ENCODE results near the gene ASXL1. TPM values are rescaled to one million over a fixed set of nuclear protein-coding genes. Genes with fewer than 3 reads are reported as not detected.
A peak's percentile ranks its signal among the peaks of the same experiment; 100 is the strongest.

ASXL1 gene
- polyA plus RNA-seq, 10 donors = 28.7 to 48.9 (median 38.0) TPM

DNA sequence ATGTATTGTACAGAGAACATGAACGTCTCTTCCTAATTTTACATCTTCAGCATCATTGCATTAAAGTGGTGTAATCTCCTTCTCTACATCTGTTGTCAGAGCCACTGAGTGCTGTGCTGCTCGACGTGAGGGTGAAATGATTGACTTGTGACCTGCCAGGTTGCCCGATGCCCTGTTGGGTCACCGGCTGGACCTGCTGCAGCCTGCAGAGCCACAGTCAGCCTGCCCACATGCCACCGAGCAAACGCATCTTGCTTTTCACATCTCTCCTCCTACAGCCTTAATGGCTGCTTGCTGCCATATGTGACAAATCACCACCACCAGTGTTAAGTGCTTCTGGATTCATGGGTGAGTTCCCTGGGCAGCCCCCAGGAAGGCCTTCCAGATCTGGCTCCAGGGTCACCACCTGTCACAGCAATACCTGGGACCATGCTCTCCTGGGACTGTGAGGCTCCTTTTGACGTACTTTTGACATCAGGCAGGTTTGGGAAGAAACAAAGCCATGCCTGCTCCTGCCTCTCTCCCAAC lies 80.3 kb downstream of the ASXL1 start:
- DNase-seq = no peak

DNA sequence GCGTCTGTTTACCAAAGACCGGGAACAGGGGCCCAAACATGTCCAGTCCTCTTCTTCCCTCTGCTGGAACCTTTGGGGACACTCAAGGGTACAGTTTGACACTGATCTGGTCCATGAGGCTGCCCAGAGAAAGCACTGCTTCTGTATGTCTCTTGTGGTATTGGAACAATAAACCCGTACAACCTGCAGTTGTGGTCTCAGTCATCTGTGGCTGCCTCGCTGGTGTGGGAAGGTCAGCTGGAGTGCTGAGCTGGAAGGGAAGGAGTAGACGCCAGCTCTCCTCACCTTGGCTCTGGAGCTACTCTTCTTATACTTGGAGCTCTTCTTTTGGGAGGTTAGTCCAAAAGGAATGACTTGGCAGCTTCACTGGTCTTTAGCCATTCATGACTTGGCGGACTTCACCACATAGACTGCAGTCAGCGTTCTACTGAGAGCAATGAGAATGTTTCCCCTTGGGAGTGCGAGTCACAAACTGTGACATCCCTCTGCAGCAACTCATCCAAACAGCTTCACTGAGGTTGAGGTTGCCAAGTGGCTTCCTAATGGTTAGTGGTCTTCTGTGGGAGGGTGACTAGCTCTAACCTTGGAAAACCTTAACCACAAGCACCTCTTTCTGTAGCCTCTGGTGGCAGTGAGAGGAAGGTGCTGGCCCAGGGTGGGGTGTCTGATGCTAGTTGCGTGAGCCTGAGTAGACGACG lies 81.2 kb downstream of the ASXL1 start:
- peak in 1 of 3 donors; percentile 84 for DNase-seq

DNA sequence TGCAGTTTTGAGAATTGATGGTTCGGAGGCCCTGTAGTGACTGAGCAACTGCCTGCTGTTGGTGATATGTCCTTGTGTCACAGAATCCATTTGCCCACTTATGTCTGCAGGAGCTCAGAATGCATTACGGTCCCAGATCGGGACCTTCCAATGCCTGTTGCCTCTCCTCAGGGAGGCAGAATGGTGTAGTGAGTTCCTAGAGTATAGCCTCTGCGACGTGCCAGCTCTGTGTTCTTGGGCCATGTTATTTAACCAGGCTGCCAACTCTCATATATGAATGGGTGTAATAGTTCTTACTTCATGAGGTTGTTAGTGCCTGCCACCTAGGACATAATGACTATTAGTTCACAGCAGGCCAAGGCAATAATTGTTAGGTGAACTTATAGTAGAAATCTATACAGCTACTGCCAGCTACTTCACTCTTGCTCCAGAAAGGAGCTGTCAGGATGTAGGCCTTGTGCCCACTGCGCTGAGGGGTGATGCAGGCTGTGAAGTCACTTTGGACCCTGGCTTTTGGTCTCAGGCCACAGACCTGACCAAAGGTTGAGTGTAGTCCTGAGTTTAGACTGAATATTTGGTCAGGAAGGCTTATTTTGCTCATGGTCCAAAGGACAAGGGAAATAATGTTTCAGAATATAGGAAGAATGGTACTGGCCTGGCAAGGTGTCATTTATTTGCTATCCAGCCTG lies 82.1 kb downstream of the ASXL1 start:
- DNase-seq = no peak

DNA sequence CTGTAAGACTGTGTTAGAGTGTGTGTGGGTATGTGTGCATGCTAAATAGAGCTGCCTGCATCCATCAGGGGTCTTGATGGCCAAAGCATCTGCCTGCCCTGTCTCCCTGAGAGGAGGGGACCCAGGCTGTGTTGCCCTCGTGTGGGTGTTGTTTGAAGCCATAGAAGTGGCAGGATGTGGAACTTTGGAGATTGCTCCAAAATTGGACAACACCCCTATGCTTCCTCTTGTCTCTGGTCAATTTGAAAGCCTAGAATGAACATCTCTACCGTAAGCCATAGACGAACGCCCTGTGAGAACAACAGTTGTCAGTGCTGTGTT lies 82.6 kb downstream of the ASXL1 start:
- no peak for DNase-seq

DNA sequence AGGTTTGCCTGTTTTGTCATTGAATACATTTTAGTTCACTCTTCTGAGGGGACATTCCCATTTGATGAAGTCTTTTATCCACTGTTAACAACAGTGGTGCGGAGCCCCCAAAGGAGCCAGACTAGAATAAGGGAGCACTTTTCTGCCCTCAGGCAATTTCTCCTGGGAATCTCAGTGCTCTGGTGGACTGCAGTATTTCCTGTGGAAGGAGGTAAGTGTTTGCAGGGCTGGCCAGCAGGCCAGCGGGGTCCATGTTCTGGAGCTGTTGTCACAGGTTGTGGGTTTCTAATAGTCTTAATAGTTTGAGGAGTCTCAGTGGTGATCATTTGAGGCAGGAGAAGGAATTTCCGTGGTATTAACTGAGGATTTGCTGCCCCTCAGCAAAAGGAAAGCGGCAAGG lies 83.5 kb downstream of the ASXL1 start:
- no peak for DNase-seq

DNA sequence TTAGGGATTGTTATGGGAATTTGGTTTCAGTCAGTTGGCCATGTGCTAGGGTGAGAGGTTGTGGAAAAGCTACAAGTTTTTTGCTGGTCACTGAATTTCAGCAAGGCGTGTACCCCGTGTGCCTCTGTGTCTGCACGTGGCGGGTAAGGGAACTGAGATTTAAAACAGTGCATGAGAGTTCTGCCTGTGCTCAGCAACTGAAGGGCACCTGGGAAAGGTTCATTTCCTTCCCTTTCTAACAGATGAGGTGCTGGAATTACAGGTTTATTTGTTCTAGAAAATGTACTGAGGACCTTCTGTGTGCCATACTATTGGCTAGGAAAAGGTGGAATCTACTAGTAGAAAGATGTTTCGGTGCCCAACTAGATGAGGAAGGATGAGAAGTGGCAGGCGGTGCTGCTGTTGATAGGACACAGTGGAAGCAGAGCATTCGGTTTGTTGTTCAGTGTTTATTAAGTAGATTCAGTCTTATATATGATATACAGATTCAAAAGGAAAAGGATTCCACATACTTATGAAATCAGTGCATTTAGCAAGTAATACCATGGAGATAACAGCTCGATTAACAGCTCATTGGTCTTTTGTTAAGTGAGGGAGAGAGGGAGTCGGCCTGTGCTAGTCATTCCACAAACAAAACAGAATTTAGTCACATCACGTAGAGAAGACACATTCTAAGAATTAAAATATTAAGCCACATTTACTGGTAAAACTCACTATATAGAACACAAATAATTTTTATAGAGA lies 84.7 kb downstream of the ASXL1 start:
- no peak for DNase-seq

DNA sequence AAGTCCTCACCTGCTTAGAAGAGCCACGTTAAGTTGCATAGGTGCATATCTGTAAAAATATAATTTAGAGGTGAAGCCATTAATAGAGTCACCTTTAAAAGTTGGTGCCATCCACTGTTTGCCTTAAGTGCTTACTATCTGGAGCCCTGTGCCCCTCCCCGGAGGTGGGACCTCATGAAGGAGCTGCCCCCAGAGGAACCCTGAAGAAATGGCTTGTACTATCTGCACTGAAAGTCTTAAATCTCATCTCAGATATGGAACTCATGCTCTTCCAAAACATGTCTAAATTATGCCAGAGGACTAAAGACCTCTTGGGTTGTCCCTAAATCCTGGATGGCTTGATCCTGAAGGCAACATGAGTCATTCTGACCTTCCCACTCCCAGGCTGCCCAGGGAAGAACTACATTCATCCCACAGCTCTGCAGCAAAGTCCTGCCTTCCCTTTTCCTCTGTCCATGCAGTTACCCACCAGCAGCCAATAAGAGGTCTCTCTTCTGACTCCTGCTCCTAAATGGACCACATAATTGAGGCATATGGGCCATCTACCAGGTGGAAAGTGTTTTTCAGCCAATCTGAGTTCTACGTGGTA lies 85.3 kb downstream of the ASXL1 start:
- DNase-seq = no peak

DNA sequence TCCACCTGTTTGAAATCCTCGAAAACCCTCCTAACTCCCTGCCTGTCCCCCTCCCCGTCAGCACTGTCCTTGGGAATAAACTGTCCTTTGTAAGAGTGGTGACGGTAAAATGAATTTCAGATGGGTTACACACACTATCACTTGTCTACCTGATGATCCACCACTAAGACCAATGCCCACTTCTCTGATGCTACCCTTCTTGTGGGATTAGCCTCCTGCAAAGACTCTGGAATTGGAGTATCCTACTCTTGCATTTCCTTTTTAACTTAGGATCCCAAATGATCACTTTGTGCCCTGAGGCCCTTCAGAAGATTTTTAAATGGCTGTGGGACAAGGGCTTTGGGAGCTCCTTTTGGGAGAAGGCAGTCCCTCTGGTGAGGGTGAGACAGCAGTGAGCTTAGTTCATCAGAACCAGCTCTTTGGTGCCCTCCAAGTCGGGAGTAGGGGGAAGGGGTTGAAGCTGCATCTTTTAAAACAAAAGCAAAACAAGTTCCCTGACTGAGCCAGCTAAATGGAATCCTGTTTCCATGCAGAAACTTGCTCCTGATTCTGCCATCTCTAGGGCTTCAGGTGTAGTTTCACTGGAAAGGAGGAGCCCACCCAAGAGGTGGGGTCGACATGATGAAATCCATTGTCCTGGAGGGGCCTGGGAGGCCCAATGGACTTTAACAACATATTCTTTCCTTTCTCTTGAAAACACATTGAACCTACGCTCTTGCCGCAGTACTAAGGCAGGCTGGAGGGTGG lies 86.5 kb downstream of the ASXL1 start:
- DNase-seq = no peak

DNA sequence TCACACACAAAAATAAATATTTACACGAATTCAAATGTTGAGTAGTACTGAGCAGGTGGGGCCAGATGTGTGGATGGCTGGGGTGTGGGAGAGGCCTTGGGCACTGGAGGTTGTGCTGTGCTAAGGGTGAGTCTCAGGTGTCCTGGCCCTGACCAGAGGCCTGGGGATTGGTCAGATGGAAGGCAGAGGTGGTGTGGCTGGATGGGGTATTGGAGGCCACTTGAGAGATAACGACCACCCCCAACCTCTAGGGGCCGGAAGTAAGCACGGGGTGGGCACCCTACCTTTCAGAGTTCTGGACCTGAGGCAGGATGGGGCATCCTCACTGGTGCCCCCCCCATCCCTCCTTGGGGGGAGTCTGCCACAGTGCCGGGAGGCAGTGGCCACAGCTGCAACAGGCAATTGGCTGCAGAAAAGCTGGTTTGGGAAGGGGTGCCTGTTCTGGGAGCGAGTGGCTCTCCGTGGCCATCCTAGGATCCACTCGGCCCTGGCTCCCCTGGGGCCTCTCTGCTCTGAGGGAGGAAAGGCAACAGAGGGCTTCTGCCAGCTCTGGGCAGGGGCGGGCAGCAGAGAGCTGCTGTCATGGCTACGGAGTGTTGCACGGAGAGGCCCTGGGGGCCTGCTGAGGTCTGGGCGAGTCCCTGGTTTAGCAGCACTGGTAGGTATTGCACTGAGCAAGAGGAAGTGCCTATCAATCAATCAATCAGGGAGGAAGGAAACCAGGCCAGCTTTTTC lies 87.6 kb downstream of the ASXL1 start:
- DNase-seq = no peak

DNA sequence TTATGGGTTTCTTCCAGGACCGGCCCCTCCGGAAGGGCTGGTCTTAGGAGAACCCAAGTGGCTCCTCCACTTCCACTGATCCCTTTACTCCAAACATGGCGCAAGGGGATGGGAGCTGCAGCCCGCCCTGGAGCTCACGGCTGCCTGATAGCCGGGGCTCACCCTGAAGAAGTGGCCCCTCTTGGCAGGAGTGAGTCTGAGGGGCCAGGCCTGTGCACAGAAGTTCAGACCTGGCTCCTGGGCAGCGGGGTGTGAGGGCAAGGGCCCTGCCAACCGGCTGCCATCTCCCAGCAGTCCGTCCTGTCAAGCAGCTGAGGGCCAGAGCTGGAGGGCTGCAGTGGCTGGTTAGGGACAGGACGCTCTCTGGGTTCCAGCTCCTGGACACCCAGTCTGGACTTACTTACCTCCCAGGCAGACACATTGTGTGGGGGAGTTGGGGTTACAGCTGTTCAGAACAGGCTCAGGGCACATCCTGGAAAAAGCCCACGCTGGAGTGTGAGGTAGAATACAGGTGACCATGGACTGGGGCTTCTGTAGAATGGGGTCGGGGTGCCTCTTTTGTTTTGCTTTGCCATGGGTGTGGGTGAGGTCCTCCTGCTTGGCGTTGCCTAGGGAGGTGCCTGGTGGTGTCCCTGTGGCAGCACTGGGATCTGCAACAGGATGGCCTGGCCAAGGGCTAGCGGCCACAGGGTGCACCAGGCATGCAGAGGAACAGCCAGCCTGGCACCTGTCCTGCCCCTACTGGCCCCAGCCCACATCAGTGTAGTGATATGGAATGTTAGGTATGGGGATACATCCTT lies 88.4 kb downstream of the ASXL1 start:
- no peak for DNase-seq

DNA sequence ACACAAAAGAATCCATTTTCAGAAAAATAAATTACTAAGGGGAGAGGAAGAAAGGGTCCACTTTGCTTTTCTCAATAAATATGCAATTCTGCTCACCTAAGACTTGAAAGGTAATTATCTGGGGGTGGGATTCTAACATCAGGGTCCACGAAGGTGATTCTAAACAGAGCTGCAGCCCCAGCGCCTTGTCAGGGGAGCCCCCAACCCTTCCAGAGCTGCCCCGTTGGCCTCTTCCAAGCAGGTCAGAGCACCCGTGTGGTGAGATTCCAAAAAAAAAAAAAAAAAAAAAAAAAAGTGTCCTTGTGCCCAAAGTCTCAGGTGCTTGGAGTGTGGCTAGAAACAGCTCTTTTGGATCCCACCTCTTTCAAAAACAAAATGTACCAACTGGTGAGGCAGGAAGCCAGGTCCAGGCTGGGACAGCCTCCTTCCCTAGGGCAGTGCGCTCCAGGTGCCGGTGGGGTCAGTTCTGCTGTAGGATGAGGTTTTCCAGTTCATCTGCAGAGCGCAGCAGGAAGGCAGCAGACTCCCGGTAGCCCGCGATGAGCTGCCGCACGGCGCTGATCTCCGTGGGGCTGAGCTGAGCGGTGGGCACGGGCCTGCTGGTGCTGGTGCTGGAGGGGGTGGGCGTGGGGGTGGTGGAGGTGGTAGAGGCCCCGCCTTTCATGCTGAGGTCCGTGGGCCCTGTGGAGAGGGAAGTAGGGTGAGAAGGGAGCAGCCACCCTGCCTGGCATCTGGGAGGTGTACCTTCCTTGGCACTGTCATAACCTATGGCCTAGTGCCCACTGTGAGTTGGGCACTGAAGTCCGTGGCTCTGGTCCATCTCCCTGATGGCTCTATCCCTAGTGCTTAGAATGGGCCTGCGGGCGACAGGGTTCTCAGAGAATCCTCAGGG lies 89.3 kb downstream of the ASXL1 start:
- no peak for DNase-seq

DNA sequence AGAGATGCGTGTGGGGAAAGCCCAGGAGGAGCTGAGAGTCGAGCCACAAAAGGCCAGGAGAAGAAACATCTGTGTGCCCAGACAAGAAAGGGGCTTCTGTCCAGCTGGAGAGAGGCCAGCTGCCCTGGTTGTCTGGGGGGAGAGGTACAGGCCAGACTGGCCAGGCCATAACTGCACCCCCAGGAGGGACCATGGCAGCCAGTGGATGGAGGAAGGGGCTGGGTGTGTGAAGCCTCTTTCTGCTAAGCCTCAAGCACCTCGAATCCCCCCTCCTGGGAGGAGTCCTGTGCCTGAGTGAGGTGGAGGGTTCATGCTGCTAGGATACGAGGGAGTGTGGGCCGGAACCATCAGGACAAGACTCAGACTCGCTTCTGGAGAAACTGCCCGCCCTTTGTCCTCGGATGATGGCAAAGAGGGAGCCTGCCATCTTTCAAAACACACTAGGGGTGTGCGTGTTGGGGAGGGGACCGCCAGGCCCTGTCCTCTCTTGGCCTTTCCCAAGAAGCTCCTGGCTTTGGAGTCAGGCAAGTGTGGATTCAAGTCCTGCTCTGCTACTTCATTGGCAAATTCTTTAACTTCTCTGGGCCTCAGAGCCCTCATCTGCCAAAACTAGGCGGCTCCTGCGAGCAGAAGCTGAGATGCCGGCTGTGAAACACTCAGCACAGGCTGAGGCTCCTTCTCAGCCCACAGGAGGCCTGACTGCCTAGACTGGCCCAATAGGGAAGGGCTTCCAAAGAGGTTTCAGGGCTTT lies 90.3 kb downstream of the ASXL1 start:
- peak in 1 of 3 donors; percentile 37 for DNase-seq

DNA sequence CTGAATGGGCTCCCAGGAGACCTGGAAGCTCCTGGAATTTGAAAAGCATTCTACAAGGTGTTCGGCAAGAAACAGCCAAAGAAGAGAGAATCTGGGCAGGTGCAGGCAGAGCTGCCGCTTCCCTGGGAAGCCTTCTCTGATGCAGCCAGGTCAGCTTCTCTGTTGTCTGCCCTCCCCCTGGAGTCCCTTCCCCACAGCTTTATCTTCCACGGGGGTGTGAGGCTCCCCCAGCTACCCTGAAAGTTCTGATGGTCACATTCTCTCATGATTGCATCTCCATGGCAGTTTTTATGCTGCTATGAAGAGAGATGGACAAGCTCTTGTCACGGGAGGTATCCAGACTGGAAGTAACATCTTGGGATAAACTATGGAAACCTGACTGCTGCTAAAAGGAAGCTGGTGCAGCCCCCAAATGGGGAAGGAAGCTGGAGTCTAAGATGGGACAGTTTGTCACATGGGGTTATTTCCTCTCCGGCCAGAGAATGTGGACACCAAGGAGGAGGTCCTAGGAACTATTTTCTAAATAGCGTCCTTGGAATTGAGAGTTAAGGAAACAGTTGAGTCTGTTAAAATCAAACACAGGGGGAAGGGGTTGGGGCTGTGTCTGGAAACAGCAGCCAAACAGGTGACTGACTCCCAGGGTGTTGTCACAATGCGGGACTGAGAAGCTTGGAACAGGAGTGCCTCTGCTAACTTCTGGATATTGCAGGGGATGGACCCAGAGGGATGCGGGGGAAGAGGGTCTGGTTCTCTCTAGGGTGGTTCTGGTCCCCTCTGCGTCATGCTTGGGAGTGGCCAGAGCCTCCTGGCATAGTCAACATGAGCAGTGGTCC lies 91.1 kb downstream of the ASXL1 start:
- DNase-seq = no peak

DNA sequence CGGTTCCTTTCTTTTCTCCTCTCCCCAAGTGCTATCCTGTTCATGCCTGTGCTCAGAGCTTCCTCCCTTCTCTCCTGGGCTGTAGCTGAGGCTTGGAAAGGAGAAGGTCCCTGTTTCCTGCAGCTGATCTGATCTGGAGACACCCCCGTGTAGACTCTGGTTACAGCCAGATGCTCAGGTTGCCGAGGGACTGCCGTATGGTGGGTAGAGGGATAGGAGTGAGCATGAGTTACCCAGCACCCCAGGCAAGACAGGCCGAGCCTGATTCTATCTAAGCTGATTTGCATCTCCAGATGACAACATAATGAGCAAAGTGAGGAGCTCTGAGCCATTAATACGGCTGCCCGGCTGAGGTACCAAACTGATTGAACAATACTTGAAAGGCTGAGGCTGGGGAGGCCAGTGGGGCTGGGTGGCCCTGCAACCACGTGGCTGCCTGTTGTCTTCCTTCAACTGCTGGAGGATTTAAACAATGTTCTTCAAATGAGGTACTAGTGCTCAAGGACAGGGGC lies 91.8 kb downstream of the ASXL1 start:
- DNase-seq = no peak

DNA sequence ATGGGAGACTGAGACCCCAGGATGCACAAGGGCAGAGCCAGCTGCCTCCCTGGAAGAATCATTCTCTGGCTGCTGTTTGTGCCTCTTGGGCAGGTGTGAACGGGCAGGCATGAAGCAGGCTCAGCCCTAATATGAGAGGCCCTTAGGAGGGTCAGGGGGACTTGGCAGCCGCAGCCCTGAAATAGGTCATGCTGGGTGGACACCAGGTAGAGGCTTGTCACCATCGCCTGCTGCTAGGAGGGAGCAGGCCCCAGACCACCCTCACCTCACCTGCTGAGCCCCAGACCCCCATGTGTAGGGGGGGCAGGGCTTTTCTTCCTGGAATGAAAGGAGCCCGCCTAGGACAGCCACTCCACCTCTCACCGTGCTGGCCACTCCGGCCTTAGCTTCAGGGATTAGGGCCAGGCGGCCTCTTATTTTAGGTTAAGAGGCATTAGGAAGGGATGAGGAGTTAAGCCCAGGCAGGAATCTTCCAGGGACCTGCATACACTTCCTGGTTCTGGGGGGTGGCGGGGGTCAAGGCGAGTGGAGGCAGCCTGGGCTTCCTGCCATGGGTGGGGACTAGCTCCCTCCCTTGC lies 92.4 kb downstream of the ASXL1 start:
- DNase-seq = no peak

DNA sequence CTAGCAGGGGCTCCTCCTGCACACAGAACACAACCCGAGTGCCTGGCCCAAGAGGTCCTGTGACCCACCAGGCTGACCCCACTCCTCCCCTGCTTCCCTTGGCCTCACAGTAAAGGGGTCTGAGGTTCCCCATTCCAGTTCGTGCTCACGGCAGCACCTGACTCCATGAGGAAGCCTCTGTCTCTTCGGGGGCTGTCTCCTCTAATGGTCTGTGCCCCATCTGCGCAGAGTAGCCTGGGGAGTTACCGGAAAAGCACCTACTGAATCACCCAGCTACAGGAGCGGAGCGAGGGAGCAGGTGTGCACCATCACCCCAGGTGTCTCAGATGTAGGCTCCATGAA lies 93.2 kb downstream of the ASXL1 start:
- no peak for DNase-seq

All from muscle of back (tissue), 11 donors.